ENCODE results near the gene CXXC4.

DNA sequence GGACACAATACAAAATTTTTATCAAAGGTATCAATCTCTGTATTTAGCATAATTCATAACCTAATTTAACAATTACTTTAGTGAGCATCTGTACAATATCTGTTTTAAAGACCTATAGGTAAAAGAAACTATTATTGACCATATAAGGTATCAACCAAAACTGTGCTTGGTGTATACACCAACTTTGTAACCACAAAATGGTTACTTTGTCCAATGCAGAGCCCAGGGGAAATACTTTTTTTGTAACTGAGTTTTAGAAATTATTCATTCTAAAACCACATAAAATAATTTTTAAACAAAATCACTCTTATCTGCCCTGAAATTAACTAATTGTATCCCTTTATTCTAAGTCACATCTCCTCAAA lies 5.0 kb downstream of the CXXC4 start:
- TF ChIP-seq, protein P1, sequence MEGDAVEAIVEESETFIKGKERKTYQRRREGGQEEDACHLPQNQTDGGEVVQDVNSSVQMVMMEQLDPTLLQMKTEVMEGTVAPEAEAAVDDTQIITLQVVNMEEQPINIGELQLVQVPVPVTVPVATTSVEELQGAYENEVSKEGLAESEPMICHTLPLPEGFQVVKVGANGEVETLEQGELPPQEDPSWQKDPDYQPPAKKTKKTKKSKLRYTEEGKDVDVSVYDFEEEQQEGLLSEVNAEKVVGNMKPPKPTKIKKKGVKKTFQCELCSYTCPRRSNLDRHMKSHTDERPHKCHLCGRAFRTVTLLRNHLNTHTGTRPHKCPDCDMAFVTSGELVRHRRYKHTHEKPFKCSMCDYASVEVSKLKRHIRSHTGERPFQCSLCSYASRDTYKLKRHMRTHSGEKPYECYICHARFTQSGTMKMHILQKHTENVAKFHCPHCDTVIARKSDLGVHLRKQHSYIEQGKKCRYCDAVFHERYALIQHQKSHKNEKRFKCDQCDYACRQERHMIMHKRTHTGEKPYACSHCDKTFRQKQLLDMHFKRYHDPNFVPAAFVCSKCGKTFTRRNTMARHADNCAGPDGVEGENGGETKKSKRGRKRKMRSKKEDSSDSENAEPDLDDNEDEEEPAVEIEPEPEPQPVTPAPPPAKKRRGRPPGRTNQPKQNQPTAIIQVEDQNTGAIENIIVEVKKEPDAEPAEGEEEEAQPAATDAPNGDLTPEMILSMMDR (IDR thresholded peaks at IDR 0.05), result no peak
- TF ChIP-seq POLR2A (IDR thresholded peaks at IDR 0.05), result no peak
